OCI-LY3 (cell line): ENCODE measurements around the gene BPIFA3.

ENCODE experiments used
- H2AFZ ChIP-seq: fragments of 200-600, 300-600 bp; shearing (Covaris generic); 2 replicates; pipeline ENCODE4 v1.6.0; 2014; ENCODE audit warnings: antibody characterized with exemption, low read depth, low read length
- H3K27ac ChIP-seq: fragments of 200-600, 300-600 bp; sonication (generic); 2 replicates; pipeline ENCODE4 v1.5.1; 2014; ENCODE audit warnings: mild to moderate bottlenecking, low read length, moderate library complexity, mixed read lengths
- H3K27me3 ChIP-seq: fragments of 200-600, 300-600 bp; sonication (generic); 2 replicates; pipeline ENCODE4 v1.6.1; 2014; ENCODE audit warnings: low read depth, low read length, mixed read lengths
- H3K36me3 ChIP-seq: fragments of 200-600, 300-600 bp; sonication (generic); replicated peaks from 2 replicates; pipeline ENCODE3; 2014; ENCODE audit warnings: low read depth, low read length, mixed read lengths
- H3K4me1 ChIP-seq: fragments of 300-600, 200-600 bp; sonication (generic); 2 replicates; pipeline ENCODE4 v1.6.1; 2014; ENCODE audit warnings: low read length, mixed read lengths
- H3K4me2 ChIP-seq: fragments of 200-600, 300-600 bp; sonication (generic); 2 replicates; pipeline ENCODE4 v1.6.1; 2014; ENCODE audit warnings: low read length, mixed read lengths
- H3K4me3 ChIP-seq: fragments of 300-600, 200-600 bp; sonication (generic); 2 replicates; pipeline ENCODE4 v1.5.1; 2014; ENCODE audit warnings: antibody characterized with exemption, mild to moderate bottlenecking, low read length, moderate library complexity
- H3K79me2 ChIP-seq: fragments of 300-600, 200-600 bp; shearing (Covaris generic); 2 replicates; pipeline ENCODE4 v1.6.1; 2014; ENCODE audit warnings: mild to moderate bottlenecking, low read length, mixed read lengths
- H3K9ac ChIP-seq: fragments of 300-600, 200-600 bp; shearing (Covaris generic); 2 replicates; pipeline ENCODE4 v1.6.0; 2014; ENCODE audit warnings: mild to moderate bottlenecking, low read length, moderate library complexity
- H3K9me3 ChIP-seq: fragments of 200-600, 300-600 bp; shearing (Covaris generic); 2 replicates; pipeline ENCODE4 v1.6.1; 2014; ENCODE audit warnings: low read length, mixed read lengths; ENCODE audit not compliant: insufficient read depth
- H4K20me1 ChIP-seq: fragments of 200-600, 300-600 bp; sonication (generic); 2 replicates; pipeline ENCODE4 v1.6.1; 2016; ENCODE audit warnings: low read length, mixed read lengths; ENCODE audit not compliant: insufficient read depth
- EZH2phosphoT487 ChIP-seq: fragments of 200-600 bp; shearing (Covaris generic); IDR thresholded peaks from 2 replicates; pipeline ENCODE4 v1.6.1; 2018; ENCODE audit warnings: antibody characterized with exemption, mixed run types, low read depth
- TF ChIP-seq, protein P1 (sequence below): fragments of 200-600, 300-600 bp; sonication (generic); IDR thresholded peaks from 2 replicates; pipeline ENCODE4 v1.5.1; 2014; ENCODE audit warnings: antibody characterized with exemption, low read length, low read depth

Gene BPIFA3

DNA sequence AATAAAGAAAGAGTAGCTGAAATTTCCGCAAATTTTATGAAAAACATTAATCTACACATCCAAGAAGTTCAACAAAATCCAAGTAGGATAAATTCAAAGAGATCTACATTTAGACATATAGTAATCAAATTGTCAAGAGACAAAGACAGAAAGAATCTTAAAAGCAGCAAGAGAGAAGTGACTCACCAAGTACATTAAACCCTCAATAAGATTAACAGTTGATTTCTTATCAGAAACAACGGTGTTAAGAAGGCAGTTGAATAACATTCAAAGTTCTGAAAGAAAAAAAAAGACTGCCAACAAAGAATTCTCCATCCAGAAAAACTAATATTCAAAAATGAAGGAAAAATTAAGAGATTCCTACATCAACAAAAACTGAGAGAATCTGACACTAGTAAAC is 37.9 kb downstream of the BPIFA3 start:
- Histone ChIP-seq H3K4me3 (no peak overlapping the region), H3K79me2 (no peaks in the 10 kb centered on the region), H3K27me3 (peaks cover 32% of the 10 kb centered on the region), H2AFZ (no peak overlapping the region), H3K4me1 (no peaks in the 10 kb centered on the region), H3K36me3 (no peaks in the 10 kb centered on the region), H3K9ac (no peak overlapping the region), H4K20me1 (no peaks in the 10 kb centered on the region), H3K4me2 (no peak overlapping the region), H3K27ac (no peak overlapping the region), H3K9me3 (no peaks in the 10 kb centered on the region)
- TF ChIP-seq EZH2phosphoT487, result no peak
- TF ChIP-seq, protein P1, sequence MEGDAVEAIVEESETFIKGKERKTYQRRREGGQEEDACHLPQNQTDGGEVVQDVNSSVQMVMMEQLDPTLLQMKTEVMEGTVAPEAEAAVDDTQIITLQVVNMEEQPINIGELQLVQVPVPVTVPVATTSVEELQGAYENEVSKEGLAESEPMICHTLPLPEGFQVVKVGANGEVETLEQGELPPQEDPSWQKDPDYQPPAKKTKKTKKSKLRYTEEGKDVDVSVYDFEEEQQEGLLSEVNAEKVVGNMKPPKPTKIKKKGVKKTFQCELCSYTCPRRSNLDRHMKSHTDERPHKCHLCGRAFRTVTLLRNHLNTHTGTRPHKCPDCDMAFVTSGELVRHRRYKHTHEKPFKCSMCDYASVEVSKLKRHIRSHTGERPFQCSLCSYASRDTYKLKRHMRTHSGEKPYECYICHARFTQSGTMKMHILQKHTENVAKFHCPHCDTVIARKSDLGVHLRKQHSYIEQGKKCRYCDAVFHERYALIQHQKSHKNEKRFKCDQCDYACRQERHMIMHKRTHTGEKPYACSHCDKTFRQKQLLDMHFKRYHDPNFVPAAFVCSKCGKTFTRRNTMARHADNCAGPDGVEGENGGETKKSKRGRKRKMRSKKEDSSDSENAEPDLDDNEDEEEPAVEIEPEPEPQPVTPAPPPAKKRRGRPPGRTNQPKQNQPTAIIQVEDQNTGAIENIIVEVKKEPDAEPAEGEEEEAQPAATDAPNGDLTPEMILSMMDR, result no peak

DNA sequence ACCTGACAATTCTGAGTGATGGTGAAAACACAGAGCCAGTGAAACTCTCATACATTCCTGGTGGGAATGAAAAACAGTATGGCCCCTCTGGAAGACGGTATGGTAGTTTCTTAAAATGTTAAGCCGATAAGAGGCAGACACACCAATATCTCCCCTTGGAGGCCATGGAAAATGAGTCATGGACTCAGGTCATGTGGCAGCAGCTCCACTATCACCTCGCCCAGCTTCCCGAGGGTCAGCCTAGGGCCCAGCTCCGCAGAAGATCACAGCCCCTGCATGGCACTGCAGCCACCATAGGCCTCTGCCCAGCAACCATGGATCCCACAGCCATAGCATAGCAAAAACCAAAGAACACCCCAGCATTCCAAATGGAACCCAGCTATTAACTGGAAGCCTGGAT is 40.1 kb downstream of the BPIFA3 start:
- Histone ChIP-seq H3K4me3 (no peak overlapping the region), H2AFZ (no peak overlapping the region), H3K4me1 (no peaks in the 10 kb centered on the region), H3K27ac (no peak overlapping the region), H3K9ac (no peak overlapping the region), H4K20me1 (no peaks in the 10 kb centered on the region), H3K36me3 (no peaks in the 10 kb centered on the region), H3K79me2 (no peaks in the 10 kb centered on the region), H3K27me3 (peaks cover 47% of the 10 kb centered on the region), H3K4me2 (no peak overlapping the region), H3K9me3 (no peaks in the 10 kb centered on the region)
- TF ChIP-seq, protein P1, result no peak
- no peak for TF ChIP-seq EZH2phosphoT487

DNA sequence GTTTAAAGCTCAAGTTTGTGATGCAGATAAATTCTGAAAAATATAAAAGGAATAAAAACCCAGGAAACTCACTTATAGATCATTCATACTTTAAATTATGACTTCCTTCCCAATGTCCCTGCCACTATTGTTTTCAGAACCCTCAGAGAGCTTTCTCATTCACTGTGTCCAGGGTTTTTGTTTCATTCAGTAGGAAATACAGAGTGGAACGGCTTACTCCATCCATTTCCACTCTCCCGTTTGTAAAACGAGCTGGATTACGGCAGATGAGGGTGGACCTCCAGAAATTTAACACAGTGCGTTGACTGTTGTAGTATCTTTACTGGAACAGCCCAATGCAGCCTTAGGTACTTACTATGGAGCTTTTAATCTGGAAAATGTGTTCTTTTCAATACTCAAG is 42.2 kb downstream of the BPIFA3 start:
- Histone ChIP-seq H3K27ac (no peak overlapping the region), H3K79me2 (no peaks in the 10 kb centered on the region), H3K9me3 (0 out of 2 replicates have a peak, but pooled peaks cover 2% of the 10 kb centered on the region), H4K20me1 (no peaks in the 10 kb centered on the region), H3K4me1 (no peaks in the 10 kb centered on the region), H2AFZ (no peak overlapping the region), H3K4me3 (no peak overlapping the region), H3K4me2 (no peak overlapping the region), H3K27me3 (peaks cover 51% of the 10 kb centered on the region), H3K36me3 (no peaks in the 10 kb centered on the region), H3K9ac (no peak overlapping the region)
- TF ChIP-seq EZH2phosphoT487, result no peak
- TF ChIP-seq, protein P1, result no peak

DNA sequence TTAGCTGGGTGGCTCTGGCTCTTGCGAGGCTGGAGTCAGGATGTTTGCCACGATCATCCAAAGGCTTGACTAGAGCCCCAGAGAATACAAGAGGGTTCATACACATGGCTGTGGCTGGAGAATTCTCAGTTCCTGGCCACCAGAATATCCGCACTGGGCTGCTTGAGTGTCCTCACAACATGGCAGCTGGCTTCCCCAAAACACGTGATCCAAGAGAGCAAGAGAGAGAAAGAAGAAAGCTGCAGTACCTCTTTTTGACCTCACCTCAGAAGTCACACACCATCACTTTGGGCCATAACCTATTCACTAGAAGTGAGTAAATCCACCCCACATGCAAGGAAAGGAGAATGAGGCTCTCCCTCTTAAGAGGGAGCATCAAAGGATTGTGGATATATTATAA is 44.3 kb downstream of the BPIFA3 start:
- no peaks in the 10 kb centered on the region for H4K20me1 ChIP-seq
- no peaks in the 10 kb centered on the region for H3K4me1 ChIP-seq
- TF ChIP-seq EZH2phosphoT487, result no peak
- TF ChIP-seq, protein P1, result no peak
- H3K4me3 ChIP-seq, result no peak overlapping the region
- no peaks in the 10 kb centered on the region for H3K79me2 ChIP-seq
- peaks cover 50% of the 10 kb centered on the region for H3K27me3 ChIP-seq
- no peak overlapping the region for H3K4me2 ChIP-seq
- H3K27ac ChIP-seq, result no peak overlapping the region
- 0 out of 2 replicates have a peak, but pooled peaks cover 2% of the 10 kb centered on the region for H3K9me3 ChIP-seq
- no peak overlapping the region for H3K9ac ChIP-seq
- no peak overlapping the region for H2AFZ ChIP-seq
- H3K36me3 ChIP-seq, result no peaks in the 10 kb centered on the region
